Measurements from ENCODE around the gene TBC1D20.
"Not testable (repeated sequence)": the region's sequence is repeated elsewhere in the genome, so short reads cannot be mapped to it uniquely, and the experiment has no call there.

Gene TBC1D20

DNA sequence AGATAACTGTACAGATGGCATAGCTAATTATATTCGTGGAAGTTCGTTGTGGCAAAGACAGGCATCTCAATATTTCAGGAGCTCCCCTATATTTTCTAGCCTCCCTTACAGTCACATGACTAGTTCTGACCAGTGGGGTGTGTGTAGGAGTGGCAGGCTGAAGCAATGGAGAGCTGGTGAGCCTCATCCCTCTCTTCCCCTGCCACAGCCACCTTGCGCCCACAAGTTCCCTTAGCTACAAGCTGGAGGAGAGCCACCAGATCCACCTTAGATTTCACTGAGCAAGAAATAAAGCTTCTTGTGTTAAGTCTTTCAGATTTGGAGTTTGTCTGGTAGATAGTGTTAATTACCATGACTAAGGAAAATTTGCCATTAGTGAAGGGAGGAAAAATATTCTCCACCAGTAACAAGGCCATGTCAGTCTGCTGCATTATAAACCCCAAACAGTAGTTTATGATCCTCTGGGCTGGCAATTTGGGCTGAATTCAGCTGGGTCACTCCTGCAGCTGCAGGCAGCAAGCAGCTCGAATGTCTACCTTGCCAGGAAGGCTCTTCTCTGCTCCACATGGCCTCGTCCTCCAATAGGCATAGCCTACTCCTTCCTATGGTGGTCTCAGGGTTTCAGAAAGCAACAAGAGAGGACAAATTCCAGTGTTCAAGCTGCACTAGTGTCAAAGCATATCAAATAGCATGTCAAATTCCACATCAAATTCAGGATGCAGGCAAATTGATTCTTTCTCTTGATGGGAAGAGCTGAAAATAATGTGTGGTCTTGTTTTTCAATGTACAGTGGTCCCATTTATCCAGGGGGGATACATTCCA lies 61.7 kb downstream of the TBC1D20 start:
- peak; percentile 21 for DNase-seq (ENCODE audit: low spot score)

DNA sequence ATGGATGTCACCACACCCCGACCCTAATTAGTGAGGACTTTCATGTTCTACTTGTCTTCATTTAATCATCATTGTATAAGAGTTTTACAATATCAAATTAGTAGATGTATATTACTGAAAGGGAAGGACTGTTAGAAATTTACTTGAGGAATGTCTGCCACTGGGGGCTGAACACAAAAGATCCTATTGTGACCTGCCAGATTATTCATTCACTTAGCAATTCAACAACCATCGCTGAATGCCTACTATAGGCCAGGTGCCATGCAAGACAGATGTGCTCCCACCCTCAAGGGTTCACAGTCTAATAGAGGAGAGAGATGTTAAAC lies 62.2 kb downstream of the TBC1D20 start:
- DNase-seq (ENCODE audit: low spot score): no peak

DNA sequence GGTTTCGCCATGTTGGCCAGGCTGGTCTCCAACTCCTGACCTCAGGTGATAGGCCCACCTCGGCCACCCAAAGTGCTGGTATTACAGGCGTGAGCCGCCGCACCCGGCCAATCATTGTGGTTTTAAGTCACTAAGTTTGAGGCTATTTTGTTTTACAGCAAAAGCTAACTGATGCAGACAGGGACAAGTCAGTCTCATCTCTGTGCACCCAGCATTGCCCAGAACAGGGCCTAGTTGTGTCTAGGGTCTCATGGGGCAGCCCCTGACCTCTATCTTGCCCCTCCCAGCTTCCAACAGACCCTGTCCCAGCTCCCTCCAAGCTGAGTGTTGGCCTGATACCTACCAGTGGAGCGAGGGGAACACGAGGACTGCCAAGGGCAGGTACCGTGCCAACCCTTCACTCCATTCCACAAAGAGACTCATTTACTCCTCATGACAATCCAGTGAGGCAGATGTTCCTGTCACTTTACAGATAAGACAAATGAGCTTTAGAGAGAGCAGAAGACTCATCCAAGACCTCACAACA lies 63.1 kb downstream of the TBC1D20 start:
- DNase-seq (ENCODE audit: low spot score): no peak

DNA sequence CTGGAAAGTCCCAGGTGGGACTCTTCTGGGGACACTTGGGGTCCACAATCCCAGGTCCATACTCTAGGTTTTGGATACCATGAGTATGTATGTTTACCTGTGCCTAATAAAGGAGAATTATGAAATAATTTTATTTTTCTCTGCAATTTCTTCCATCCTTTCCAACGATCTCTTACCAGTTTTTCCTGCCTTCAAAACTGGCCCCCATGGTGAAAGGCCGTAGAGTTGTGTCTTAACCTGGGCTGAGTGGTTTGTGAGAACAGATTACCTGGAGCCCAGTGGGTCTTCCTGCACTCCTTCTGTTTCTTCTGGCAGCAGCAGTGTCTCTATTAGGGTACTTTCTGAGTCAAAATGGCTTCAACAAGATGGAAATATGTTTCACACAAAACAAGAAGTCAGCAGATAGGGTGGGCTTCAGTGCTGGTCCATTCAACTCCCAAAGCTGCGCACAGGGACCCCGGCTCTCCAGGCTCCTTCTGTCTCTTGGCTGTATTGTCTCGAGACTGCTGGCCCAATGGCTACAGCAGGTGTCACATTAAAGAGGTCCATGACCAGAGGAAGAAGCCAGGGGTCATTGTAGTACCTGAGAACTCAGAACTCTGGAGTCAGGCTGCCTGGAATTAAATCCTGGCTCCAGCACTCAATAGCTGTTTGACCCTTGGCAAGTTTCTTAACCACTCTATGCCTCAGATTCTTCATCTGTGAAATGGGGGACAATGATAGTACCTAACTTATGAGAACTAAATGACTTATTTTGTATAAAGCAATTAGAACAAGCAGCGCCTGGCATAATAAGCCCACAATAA lies 64.7 kb downstream of the TBC1D20 start:
- DNase-seq (ENCODE audit: low spot score): no peak

DNA sequence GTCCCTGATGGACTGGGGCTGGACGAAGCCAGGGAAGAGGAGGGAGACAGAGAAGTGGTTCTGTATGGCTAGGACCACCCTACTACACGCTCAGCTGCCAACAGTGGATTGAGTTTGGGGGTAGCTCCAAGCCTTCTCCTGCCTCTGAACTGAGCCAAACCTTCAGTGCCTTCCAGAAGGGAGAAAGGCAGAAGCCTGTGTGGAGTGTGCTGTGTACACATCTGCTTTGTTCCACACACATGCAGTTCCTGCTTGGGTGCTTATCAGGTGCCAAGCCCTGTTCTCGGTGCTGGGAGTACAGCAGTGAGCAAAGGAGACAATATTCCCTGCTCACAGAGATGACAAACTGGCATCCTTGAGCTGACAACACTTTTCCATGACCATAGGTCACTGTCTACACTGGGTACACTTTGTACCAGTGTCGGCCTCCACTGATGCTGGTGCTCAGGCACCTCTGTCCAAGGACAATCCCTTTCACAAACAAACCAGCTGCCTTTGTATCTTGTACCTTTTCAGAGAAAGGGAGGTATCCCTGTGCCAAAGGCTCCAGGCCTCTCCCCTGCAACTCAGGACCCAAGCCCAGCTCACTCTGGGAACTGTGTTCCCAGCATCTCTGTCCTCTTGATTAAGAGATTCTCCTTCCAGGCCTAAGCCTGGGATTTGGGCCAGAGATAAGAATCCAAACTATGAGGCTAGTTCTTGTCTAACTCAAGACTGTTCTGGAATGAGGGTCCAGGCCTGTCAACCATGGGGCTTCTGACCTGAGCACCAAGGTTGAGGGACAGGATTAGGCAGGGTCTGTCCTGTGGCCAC lies 65.5 kb downstream of the TBC1D20 start:
- DNase-seq (ENCODE audit: low spot score): no peak

DNA sequence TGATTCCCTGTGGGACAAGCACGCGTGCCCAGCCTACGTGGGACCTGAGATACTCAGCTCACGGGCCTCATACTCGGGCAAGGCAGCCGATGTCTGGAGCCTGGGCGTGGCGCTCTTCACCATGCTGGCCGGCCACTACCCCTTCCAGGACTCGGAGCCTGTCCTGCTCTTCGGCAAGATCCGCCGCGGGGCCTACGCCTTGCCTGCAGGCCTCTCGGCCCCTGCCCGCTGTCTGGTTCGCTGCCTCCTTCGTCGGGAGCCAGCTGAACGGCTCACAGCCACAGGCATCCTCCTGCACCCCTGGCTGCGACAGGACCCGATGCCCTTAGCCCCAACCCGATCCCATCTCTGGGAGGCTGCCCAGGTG lies 66.1 kb downstream of the TBC1D20 start:
- DNase-seq (ENCODE audit: low spot score): no peak

DNA sequence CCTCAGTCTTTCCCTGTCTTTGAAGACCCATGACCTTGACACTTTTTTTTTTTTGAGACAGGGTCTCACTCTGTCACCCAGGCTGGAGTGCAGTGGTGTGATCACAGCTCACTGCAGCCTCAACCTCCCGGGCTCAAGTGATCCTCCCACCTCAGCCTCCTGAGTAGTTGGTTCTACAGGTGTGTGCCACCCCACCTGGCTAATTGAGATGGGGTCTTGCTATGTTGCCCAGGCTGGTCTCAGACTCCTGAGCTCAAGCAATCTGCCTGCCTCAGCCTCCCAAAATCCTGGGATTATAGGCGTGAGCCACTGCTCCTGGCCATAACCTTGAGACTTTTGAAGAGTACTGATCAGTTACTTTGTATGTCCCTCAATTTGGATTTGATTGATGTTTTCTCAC lies 69.0 kb downstream of the TBC1D20 start:
- DNase-seq (ENCODE audit: low spot score): not testable (repeated sequence)

DNA sequence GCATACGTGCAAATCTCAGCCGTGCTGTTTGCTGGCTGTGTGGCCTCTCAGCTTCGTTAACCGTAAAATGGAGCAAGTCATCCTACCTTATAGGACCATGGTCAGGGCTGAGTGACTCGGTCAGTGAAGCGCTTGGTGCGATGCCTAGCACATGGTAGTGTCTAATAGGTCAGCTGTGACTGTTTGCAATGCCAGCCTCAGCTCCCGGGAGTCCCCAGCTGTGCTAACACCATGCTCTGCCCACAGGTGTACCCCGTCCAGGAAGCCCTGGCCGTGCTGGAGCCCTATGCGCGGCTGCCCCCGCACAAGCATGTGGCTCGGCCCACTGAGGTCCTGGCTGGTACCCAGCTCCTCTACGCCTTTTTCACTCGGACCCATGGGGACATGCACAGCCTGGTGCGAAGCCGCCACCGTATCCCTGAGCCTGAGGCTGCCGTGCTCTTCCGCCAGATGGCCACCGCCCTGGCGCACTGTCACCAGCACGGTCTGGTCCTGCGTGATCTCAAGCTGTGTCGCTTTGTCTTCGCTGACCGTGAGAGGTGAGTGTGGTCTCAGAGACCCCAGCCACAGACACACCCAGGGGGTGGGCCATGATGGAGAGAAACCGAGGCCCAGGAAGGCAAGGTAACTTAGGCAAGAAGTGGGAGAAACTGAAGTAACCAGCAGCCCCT lies 71.2 kb downstream of the TBC1D20 start:
- no peak for DNase-seq (ENCODE audit: low spot score)

DNA sequence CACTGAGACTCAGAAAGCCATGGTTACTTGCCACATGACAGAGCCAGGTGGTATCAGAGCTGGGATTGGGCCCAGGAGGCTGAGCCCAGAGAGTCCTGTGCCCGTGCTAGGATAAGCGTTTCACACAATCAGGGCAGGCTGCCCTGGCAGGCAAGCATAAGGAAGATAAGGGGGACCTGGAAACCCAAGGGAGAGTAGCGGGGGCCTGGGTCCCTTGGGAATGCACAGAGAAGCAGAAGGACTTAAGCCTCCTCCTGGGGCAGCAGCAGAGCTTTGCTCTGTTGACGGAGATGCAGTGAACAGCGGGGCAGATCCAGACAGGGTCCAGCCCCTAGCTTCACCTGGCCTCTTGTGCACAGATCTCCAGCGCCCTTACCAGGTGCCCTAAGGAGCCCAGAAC lies 73.1 kb downstream of the TBC1D20 start:
- DNase-seq (ENCODE audit: low spot score): no peak

DNA sequence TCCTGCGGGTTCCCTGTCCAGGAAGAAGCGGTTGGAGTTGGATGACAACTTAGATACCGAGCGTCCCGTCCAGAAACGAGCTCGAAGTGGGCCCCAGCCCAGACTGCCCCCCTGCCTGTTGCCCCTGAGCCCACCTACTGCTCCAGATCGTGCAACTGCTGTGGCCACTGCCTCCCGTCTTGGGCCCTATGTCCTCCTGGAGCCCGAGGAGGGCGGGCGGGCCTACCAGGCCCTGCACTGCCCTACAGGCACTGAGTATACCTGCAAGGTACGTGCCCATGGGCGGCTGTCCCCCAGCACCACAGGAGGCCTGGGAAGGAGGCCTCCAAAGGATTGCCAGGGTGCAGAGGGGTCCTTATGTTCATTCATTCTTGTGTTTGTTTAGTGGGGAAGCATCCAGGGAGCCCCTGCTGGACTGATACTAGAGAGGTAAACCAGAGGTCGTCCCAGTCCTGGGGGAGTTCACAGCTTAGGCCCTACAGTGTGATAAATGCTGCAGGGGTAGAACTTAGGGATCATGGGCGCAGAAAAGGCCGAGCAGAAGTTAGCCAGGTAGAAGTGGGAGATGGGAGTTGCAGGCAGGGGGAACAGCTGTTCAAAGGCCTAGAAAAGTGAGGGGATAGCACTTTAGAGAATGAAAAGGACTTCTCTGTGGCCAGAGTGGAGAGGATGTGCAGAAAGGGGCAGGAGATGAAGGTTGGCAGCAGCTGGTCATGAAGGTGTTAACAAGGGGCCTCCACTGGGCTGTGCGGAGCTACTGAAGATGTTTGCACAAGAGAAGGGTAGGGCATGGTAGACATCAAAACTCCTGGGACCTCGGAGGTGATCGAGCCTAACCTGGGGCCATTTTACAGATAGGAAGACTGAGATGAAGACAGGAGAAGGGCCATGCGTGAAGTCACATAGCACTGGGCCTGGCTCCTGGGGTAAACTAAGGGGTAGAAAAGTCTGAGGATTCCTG lies 74.0 kb downstream of the TBC1D20 start:
- no peak for DNase-seq (ENCODE audit: low spot score)

DNA sequence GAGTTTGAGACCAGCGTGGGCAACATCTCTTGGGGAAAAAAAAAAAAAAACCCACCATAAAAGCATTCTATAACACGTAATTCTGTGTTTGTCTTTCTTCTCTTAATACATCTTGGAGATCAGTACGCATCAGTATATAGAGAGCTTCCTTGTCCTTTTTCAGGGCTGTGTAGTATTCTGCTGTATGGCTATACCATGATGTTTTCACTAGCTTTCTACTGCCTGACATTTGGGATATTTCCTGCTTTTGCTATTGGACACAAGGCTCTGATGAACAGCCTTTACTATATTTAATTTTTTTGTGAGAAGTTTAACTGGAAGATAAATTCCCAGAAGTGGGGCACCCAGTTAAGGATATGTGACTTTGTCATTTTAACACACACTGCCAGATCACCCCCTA lies 74.8 kb downstream of the TBC1D20 start:
- DNase-seq (ENCODE audit: low spot score): no peak

DNA sequence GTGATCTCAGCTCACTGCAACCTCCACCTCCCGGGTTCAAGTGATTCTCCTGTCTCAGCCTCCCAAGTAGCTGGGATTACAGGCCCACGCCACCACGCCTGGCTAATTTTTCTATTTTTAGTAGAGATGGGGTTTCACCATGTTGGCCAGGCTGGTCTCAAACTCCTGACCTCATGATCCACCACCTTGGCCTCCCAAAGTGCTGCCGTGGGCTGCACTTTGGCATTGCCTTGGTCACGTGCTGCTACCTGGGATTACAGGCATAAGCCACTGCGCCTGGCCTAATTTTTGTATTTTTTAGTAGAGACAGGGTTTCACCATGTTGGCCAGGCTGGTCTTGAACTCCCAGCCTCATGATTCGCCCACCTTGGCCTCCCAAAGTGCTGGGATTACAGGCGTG lies 75.7 kb downstream of the TBC1D20 start:
- DNase-seq (ENCODE audit: low spot score): not testable (repeated sequence)

Measured in pons (tissue), 1 donor.